ENCODE data around the gene HIVEP1. TPM values are rescaled to one million over a fixed set of nuclear protein-coding genes. Genes with fewer than 3 reads are reported as not detected.

The HIVEP1 gene
- total RNA-seq, 1 donor from 2014 or later: 27.8 TPM

GRCh38 chr6:12136905-12137304 lies 124.8 kb downstream of the HIVEP1 start:
- peak overlapping the region; percentile 23 for H3K27ac Mint-ChIP-seq (ENCODE audit: unreplicated experiment)
- no peaks in the 10 kb centered on the region for H3K27me3 Mint-ChIP-seq (ENCODE audit: unreplicated experiment)
- peaks cover 31% of the 10 kb centered on the region for H3K36me3 Mint-ChIP-seq (ENCODE audit: unreplicated experiment)
- H3K4me3 Mint-ChIP-seq (ENCODE audit: unreplicated experiment): no peak overlapping the region
- DNase-seq (ENCODE audit: extremely low spot score, unreplicated experiment): no peak
- peaks cover 3% of the 10 kb centered on the region for H3K9me3 Mint-ChIP-seq (ENCODE audit: unreplicated experiment)
- no peak for TF ChIP-seq CTCF (IDR thresholded peaks at IDR 0.05)
- peaks cover 32% of the 10 kb centered on the region for H3K4me1 Mint-ChIP-seq (ENCODE audit: unreplicated experiment)

- Mint-ChIP-seq H3K27ac (ENCODE audit: unreplicated experiment) (peak overlapping the region; percentile 23), H3K36me3 (ENCODE audit: unreplicated experiment) (peaks cover 35% of the 10 kb centered on the region), H3K27me3 (ENCODE audit: unreplicated experiment) (no peaks in the 10 kb centered on the region), H3K4me3 (ENCODE audit: unreplicated experiment) (no peak overlapping the region), H3K9me3 (ENCODE audit: unreplicated experiment) (peaks cover 3% of the 10 kb centered on the region), H3K4me1 (ENCODE audit: unreplicated experiment) (peaks cover 27% of the 10 kb centered on the region)
- TF ChIP-seq CTCF (IDR thresholded peaks at IDR 0.05): no peak
- DNase-seq (ENCODE audit: extremely low spot score, unreplicated experiment): no peak
These were observed 125.4 kb downstream of the HIVEP1 start for GRCh38 chr6:12137480-12137879.

GRCh38 chr6:12138381-12138780 lies 126.3 kb downstream of the HIVEP1 start:
- H3K9me3 Mint-ChIP-seq (ENCODE audit: unreplicated experiment): peaks cover 3% of the 10 kb centered on the region
- peak overlapping the region; percentile 9 for H3K27ac Mint-ChIP-seq (ENCODE audit: unreplicated experiment)
- H3K36me3 Mint-ChIP-seq (ENCODE audit: unreplicated experiment): peaks cover 35% of the 10 kb centered on the region
- no peak for DNase-seq (ENCODE audit: extremely low spot score, unreplicated experiment)
- H3K4me3 Mint-ChIP-seq (ENCODE audit: unreplicated experiment): no peak overlapping the region
- peaks cover 20% of the 10 kb centered on the region for H3K4me1 Mint-ChIP-seq (ENCODE audit: unreplicated experiment)
- no peaks in the 10 kb centered on the region for H3K27me3 Mint-ChIP-seq (ENCODE audit: unreplicated experiment)
- TF ChIP-seq CTCF (IDR thresholded peaks at IDR 0.05): no peak

GRCh38 chr6:12138936-12139335 lies 126.8 kb downstream of the HIVEP1 start:
- Mint-ChIP-seq H3K27ac (ENCODE audit: unreplicated experiment) (peak overlapping the region; percentile 9), H3K36me3 (ENCODE audit: unreplicated experiment) (peaks cover 35% of the 10 kb centered on the region), H3K4me3 (ENCODE audit: unreplicated experiment) (no peak overlapping the region), H3K9me3 (ENCODE audit: unreplicated experiment) (peaks cover 3% of the 10 kb centered on the region), H3K27me3 (ENCODE audit: unreplicated experiment) (no peaks in the 10 kb centered on the region), H3K4me1 (ENCODE audit: unreplicated experiment) (peaks cover 20% of the 10 kb centered on the region)
- no peak for TF ChIP-seq CTCF (IDR thresholded peaks at IDR 0.05)
- DNase-seq (ENCODE audit: extremely low spot score, unreplicated experiment): no peak

GRCh38 chr6:12147557-12148316 lies 135.6 kb downstream of the HIVEP1 start:
- H3K27ac Mint-ChIP-seq (ENCODE audit: unreplicated experiment): peak overlapping the region; percentile 65
- no peak overlapping the region for H3K4me3 Mint-ChIP-seq (ENCODE audit: unreplicated experiment)
- H3K36me3 Mint-ChIP-seq (ENCODE audit: unreplicated experiment): no peaks in the 10 kb centered on the region
- H3K27me3 Mint-ChIP-seq (ENCODE audit: unreplicated experiment): no peaks in the 10 kb centered on the region
- TF ChIP-seq CTCF (IDR thresholded peaks at IDR 0.05): peak; percentile 39
- H3K9me3 Mint-ChIP-seq (ENCODE audit: unreplicated experiment): no peaks in the 10 kb centered on the region
- no peak for DNase-seq (ENCODE audit: extremely low spot score, unreplicated experiment)
- H3K4me1 Mint-ChIP-seq (ENCODE audit: unreplicated experiment): peaks cover 19% of the 10 kb centered on the region
